MM.1S (cell line): ENCODE results near the gene AZI2.

Experiments
- EZH2 ChIP-seq: fragments of 300-600 bp; sonication (generic); optimal IDR thresholded peaks from 2 replicates; pipeline ENCODE3; 2017; ENCODE audit warnings: low read depth, mild to moderate bottlenecking, antibody characterized with exemption, low read length, mixed read lengths
- TF ChIP-seq, protein P1 (sequence below): fragments of 300-600 bp; sonication (generic); IDR thresholded peaks from 2 replicates; pipeline ENCODE4 v1.5.1; 2016; ENCODE audit warnings: antibody characterized with exemption, low read length, mixed read lengths

DNA sequence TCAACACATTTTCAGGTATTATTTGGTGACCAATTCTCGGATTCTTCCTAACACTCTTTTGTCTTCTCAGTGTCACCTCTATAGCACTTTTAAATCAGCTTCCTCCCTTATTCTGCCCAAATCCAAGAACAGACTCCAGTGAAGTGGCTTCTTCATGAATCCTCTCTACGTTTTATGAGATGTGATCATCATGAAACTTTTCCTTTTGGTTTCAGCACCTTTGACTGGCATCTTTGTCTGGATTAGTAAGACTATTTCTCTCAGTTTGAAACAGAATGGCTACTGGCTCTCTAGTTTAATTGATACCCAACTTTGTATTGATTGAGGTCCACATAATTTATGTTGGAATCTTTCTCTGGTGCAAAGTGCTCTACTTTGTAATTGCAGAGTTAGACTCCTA lies 61.6 kb downstream of the AZI2 start:
- TF ChIP-seq, protein P1, sequence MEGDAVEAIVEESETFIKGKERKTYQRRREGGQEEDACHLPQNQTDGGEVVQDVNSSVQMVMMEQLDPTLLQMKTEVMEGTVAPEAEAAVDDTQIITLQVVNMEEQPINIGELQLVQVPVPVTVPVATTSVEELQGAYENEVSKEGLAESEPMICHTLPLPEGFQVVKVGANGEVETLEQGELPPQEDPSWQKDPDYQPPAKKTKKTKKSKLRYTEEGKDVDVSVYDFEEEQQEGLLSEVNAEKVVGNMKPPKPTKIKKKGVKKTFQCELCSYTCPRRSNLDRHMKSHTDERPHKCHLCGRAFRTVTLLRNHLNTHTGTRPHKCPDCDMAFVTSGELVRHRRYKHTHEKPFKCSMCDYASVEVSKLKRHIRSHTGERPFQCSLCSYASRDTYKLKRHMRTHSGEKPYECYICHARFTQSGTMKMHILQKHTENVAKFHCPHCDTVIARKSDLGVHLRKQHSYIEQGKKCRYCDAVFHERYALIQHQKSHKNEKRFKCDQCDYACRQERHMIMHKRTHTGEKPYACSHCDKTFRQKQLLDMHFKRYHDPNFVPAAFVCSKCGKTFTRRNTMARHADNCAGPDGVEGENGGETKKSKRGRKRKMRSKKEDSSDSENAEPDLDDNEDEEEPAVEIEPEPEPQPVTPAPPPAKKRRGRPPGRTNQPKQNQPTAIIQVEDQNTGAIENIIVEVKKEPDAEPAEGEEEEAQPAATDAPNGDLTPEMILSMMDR = no peak
- no peak for TF ChIP-seq EZH2
